Ramos (cell line): ENCODE results near the gene SCN5A.

Source experiments
- in situ Hi-C: fragments of 300-500 bp; cut with MboI; formaldehyde crosslinking; loops from one replicate; pipeline ENCODE4 v1.14.3; 2022; ENCODE audit warnings: low sequenced_read_pairs; ENCODE audit not compliant: unreplicated experiment

SCN5A gene

DNA sequence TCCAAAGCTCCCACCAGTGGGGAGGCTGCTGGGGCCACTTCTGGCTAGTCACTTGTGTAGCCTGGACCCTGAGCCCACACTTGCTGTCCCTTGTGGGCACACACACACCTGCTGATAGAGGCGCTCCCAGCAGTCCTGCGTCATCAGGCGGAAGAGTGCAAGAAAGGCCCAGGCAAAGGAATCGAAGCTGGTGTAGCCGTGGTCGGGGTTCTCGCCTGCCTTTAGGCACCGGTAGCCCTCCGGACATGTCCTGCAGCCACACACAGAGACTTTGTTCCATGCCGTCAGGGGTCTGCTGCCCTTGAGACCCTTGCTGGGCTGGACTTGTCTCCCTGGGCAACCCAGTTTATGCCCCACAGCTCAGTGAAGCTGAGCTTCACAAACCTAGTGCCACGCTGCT is 42.9 kb downstream of the SCN5A start:
- in situ Hi-C loops = no loop called here

DNA sequence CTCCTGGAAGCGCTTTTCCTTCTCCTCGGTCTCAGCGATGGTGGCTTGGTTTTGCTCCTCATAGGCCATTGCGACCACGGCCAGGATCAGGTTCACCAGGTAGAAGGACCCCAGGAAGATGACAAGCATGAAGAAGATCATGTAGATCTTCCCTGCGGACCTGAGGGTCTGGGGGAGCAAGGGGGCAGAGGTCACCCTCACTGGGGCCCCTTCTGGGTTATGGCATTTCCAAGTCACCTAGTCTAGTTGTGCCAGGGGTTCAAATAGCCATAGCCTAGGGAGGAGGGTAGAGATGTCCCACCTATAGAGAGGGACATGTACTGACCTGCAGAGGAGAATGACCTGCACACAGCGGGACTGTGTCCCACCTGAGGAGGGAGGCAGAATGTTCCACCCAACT is 43.5 kb downstream of the SCN5A start:
- in situ Hi-C loops = no loop called here

DNA sequence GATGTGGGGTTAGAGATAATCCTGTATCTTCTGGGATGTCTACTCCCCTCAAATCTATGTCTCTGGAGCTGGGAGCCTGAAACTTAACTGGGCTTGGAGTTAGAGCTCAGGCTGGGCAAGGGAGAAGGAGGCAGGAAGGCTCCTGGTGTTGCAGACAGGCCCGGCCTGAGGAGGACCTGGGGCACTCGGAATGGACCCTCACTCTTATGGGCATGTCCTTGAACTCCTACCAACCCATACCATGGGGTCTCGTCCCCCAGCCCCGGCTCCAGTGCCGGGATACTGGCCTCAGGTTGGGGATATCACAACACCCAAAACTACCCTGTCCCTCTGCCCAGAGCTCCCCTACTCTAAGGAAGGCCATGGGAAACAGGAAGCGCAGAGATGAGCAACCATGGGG is 45.2 kb downstream of the SCN5A start:
- in situ Hi-C loops = no loop called here

DNA sequence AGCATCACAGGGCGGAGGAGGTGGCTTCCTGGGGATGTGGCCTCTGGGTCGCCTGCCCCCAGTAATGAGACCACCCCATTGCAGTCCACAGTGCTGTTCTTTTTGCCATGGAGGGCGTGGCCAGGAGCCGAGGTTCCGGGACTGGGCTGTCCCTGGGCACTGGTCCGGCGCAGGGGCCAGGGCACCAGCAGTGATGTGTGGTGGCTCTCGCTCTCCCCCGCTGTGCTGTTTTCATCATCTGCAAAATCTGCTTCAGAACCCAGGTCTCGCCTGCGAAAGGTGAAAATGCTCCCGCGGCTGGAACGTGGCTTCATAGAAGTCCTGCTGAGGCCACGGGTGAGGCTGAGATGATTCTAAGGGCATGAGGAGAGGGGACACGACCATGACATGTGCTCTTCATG is 45.8 kb downstream of the SCN5A start:
- in situ Hi-C loops = no loop called here

DNA sequence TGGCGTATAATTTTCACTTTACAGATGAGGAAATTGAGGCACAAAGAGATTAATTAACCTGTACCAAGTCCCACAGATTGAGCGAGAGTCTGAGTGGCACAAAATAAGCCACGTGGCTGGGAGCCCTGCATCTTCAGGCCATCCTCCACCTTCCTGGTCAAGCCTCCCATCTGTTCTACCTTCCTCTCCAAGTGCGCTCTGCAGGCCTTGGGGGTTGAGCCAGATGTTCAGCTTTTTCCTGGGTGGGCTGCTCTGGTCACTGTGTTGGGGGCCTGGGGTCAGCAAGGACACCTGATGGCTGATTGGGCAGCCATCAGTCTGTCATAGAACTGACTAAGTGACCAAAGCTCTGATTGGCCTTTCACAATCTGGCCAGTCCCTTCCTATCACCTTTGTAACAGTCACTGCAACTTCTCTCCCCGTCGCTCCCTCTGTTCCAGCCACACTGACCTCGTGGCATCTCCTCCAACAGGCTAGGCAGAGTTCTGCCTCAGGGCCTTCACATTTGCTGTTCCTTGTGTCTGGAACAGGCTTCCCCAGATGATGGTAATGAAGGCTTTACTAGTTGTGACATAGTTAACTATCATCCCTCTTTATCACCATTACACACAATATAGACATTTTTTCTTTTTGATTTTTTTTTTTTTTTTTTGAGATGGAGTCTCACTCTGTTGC is 46.8 kb downstream of the SCN5A start:
- in situ Hi-C loops = no loop called here

DNA sequence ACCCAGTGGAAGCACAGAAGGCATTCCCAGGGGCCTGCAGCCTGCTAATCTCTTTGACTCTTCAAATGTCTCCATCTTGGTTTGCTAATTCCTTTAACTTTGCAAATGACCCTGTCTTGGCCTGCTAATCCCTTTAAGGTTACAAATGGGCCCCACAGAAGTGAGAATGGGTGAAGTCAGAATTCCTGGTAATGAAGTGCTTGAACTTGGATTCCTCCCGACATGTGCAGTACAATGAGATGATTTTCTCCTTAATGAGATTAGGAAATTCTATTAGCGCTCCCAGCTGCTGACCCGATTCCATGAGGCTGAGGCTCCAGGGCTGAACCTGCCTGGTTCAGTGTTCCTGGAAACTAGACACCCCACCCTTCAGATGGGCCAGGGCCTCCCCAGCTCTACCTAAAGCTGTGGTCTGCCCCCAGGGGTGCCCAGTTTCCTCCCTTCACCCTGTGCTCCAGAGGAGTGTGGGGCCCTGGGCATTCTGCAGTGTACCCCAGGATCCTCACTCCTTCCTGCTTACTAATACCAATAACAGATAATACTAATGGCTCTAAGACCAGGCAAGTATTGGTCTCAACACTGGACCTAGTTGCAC is 47.4 kb downstream of the SCN5A start:
- in situ Hi-C loops = no loop called here

DNA sequence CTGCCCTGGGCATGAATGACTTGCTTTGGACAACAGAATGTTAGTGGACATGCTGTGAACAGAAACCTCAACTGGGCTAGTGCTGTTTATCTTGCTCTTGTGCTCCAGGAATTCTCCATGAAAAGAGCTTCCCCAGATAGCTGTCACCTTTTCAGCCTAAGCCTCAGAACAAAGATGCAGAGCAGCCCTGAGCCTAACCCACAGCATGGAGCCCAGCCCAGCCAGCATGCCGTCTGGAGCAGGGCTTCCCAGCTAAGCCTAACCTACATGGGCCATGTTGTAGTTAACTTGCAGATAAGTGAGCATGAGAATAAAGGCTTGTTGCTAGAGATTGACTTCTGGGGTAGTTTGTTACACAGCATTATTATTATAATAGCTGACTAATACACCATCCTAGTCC is 48.9 kb downstream of the SCN5A start:
- in situ Hi-C loops = no loop called here

DNA sequence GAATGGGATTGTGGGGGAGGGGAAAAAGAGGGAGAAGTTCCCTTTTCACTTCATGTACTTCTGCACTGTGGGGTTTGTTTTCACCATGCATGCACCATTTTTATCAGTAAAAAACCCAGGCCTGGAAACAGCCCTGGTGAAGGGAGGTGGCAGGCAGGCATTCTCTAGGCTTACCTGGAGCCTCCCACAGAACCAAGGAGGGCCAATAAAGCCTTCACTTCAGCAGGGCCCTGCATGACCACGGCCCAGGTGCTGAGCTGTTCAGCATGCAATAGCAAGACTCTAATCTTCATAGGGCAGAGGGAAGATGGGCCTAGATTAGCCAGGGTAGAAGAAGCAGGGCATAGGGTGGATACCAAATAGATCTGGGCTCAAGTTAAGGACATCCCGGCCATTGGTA is 49.6 kb downstream of the SCN5A start:
- in situ Hi-C loops = no loop called here

DNA sequence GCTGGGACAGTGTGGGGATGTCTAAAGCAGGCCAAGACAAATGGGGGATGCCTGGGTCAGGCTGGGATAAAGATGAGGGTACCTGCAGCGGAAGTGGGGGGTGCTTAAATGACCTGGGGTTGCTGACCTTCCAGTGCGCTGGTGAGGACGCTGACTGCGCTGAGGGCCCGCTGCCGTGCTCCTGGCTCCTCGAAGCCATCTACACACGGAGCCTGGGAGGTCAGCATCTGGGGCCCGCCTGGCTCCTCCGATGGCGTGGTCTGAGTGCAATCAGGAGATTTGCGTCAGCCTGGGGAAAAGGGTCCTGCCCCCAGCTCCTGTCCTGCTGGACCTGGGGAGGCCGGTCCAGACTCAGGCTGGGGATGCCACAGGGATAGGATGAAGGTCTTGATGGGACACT is 50.7 kb downstream of the SCN5A start:
- in situ Hi-C loops = no loop called here

DNA sequence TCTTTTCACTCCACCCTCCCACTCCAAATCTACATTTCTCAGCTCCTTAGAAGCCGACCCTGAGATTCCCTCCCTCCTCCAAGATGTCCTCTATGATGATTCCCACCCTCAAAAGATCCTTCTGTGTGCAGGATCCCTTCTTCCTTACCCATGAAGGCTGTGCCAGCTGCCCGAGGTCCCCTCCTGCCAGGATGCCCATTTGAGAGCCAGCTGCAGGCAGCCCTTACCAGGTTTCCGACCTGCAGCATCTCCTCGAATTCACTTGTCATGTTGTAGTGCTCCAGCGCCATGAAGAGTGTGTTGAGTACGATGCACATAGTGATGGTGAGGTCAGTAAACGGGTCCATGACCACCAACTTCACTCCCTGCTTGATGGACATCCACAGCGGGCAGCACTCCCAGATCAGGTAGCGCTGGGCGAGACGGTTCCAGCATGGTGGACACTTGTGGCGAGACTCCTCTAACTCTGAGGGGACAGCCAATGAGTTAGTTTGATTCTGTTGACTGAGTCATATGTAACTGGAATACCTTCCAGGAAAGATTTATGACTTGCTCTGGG is 51.9 kb downstream of the SCN5A start:
- in situ Hi-C loops = no loop called here

DNA sequence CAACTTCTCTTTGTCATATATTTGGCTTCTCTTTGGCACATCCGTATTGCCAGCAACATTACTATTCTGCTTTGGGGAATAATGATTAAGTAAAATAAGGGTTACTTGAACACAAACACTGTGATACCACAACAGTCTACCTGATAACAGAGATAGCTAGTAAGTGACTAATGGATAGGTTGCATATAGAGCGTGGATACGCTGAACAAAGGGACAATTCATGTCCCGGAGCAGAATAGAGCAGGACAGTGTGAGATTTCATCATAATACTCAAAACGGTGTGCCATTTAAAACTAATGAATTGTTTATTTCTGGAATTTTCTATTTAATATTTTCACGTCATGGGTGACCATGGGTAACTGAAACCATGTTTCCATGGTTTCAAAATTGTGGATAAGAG is 54.1 kb downstream of the SCN5A start:
- in situ Hi-C loops = no loop called here

DNA sequence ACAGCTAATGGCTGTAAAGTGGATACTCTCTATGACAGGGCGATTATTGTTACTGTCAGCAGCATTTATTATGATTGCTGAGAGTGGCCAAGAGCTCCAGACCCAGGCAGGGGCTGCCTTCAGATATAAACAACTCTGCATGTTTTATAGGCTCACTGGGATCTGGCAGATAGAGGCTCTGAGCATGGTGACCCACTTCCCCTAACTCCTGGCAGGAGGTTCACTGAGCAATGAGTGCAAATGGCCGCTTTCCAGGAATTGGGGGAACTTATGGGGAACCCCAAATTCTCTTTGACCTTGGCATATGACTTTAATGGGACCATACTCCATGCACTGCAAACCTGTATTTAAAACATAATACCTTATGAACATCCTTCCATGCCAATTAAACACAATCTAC is 59.0 kb downstream of the SCN5A start:
- in situ Hi-C loops = no loop called here

DNA sequence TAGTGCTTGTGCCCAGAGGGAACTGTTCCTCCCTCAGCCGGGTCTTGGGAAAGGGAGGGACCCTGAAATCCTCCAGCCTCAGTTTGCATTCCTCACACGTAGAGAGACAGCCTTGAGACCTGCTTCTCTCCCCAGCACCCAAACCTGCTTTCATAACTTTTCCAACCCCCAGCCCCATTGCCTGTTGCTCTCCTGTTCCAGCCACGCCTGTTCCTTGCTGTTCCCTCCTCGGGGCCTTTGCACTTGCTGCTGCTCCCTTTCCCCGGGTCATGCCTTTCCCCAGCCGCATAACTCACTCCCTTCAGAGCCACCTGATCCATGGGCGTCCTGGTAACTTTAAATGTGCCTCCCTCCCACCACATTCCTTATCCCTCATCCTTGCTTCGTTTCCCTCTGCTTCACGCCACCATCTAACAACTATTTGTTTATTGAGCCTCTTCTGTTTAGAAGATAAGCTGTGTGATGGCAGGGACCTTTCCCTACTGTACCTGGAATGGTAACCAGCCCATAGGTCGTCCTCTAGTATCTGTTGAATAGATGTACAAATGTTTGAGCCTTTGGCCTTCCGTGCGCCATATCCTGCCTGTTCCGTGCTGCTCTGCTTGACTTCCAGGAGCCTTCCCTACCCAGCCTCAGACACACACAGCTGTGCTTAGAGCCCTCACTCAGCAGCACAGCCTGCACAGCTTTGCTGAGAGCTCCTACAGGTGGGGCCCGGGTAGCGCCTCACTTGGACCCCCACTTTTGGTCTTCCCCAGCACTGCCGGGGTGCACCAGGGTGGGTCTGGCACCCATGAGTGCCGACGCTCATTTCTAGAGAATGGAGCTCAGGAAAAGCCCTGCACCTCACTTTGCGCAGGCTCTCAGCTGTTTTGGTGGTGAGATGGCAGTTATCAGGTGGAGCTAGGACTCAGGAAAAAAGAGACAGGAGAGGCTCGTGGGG is 60.2 kb downstream of the SCN5A start:
- in situ Hi-C loops = no loop called here

DNA sequence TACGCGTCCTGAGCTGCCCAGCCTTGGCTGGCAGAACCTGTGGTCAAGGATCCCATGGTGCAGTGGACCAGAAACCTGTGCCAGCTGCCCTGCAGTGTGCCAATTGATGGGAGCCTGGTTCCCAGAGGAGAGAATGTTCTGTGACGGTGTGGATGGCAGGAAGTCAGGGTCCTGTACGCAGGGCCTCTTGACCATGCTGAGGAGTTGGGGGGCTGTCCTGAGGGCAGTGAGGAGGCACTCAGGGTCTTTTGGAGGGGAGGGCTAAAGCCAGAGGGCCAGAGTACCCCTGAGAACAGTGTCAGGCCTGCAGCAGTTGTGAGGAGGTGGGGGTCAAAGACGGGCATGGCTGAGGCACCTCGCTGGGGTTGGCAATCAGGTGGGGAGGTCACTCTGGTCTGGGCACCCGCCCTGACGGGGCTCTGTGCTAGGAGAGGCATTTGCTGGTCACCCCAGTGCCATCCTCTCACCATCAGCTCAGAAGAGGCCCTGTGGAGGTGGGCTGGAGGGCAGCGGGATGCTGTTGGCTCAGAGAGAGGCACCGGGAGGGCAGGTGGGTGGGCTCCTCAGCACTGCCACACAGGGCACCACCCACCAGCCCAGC is 61.0 kb downstream of the SCN5A start:
- in situ Hi-C loops = no loop called here

DNA sequence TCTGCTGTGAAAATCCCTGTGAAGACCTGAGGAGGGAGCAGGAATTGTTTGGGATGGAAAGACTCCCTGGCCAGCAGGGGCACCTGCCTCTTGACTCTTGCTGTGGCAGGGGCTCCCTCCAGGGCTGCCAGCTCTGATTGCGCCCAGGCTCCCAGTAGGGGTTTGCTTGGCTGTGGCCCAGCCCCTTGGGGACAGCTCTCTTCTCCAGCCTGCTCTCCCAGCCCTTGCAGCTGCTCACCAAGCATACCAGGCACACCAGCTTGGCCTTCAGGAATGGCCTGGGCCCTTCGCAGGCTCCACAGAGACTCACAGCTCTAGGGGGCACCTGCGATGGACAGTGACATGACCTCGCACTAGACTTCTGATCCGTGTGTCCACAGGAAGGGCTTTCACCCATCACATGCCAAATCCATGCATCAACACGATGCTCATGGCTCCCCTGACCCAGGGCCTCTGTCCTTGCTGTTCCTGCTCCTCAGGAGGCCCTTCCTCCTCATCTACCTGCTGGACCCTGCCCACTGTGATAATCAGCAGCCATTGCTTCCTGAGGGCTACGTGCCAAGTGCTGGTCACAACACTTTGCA is 61.8 kb downstream of the SCN5A start:
- in situ Hi-C loops = no loop called here

DNA sequence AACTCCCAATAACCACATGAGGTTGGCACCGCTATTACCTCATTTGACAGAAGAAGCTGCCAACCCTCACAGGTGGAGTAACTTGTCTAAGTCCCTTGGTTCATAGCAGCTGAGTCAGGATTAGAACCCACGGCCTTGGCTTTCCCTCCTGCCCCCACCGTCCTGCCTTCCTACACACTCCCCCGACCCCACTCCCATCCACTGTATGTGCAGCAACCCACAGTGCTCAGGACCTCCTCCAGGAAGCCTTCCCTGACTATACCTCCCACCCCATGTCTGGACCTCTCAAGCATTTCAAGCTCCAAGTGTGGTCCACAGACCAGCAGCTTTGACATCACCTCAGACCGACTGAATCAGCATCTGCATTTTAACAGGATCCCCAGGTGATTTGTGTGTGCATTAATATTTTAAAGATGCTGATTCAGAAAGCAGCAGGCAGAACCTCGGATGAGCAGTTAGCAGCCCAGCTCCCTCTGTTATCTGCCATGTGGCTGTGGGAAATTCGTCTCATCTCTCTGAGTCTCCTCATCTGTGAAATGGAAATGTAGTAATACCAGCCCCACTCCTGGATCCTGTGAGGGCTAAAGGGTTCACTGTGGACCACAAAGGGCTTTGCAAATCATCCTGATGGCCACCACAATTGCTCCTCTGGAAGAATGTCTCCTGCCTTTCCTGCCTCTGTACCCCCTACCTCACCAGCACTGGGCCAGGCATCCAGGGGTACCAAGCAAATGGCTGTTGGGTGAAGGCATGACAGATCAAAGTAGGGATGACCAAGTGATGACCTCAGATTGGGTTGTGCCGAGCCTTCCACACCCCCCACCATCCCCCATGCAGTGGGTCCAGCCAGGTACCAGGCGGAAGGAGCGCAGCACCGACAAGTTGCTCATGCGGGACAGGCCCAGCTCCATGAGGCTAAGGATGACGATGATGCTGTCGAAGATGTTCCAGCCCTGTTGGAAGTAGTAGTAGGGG is 62.7 kb downstream of the SCN5A start:
- in situ Hi-C loops = no loop called here

DNA sequence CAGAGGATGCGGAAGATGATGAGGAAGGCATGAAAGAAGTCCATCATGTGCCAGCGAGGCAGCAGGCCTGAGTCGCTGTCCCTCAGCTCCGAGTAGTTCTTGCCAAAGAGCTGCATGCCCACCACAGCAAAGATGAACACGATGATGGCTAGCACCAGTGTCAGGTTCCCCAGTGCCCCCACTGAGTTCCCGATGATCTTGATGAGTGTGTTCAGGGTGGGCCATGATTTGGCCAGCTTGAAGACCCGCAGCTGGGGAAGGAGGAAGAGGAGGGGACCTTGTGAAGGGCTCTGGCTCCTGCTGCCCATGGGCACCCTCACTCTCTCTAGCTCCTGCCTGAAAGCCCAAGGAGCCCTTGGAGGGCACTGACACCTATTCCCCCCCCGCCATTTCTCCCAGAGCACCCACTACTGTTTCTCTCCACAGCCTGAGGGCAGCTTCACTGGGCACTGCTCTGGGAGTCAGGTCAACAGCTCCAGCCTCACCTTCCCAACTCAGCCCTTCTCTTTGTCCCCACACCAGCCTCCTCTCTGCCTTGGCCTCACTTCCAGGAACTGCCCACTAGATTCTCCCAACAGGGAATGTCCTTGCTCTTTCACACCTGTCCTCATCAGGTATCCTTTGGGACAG is 63.6 kb downstream of the SCN5A start:
- in situ Hi-C loops = no loop called here

DNA sequence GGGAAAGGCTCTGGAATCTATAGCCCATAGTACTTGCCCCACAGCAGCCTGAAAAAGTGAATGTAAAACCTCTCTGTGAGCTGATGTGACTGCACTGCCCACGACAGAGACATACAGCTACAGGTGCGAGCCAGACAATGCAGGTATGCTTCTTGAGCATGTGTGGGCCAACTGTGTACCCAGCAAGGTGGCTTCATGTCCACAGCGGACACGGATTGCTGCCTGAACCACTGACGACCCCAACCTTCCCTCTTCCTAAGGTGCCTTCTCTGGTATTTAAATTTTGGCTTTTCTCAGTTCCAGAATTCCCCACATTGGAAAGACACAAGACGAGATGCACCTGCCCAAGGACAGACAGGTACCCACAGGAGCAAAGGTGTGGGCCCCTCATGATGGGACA is 65.8 kb downstream of the SCN5A start:
- in situ Hi-C loops = no loop called here
